OCI-LY3 (cell line): Measurements from ENCODE around the gene THRSP.
"Not testable (repeated sequence)": the region's sequence is repeated elsewhere in the genome, so short reads cannot be mapped to it uniquely, and the experiment has no call there.

Experiments
- H2AFZ ChIP-seq: fragments of 200-600, 300-600 bp; shearing (Covaris generic); 2 replicates; pipeline ENCODE4 v1.6.0; 2014; ENCODE audit warnings: antibody characterized with exemption, low read depth, low read length
- H3K27ac ChIP-seq: fragments of 200-600, 300-600 bp; sonication (generic); 2 replicates; pipeline ENCODE4 v1.5.1; 2014; ENCODE audit warnings: mild to moderate bottlenecking, low read length, moderate library complexity, mixed read lengths
- H3K27me3 ChIP-seq: fragments of 200-600, 300-600 bp; sonication (generic); 2 replicates; pipeline ENCODE4 v1.6.1; 2014; ENCODE audit warnings: low read depth, low read length, mixed read lengths
- H3K36me3 ChIP-seq: fragments of 200-600, 300-600 bp; sonication (generic); replicated peaks from 2 replicates; pipeline ENCODE3; 2014; ENCODE audit warnings: low read depth, low read length, mixed read lengths
- H3K4me1 ChIP-seq: fragments of 300-600, 200-600 bp; sonication (generic); 2 replicates; pipeline ENCODE4 v1.6.1; 2014; ENCODE audit warnings: low read length, mixed read lengths
- H3K4me2 ChIP-seq: fragments of 200-600, 300-600 bp; sonication (generic); 2 replicates; pipeline ENCODE4 v1.6.1; 2014; ENCODE audit warnings: low read length, mixed read lengths
- H3K4me3 ChIP-seq: fragments of 300-600, 200-600 bp; sonication (generic); 2 replicates; pipeline ENCODE4 v1.5.1; 2014; ENCODE audit warnings: antibody characterized with exemption, mild to moderate bottlenecking, low read length, moderate library complexity
- H3K79me2 ChIP-seq: fragments of 300-600, 200-600 bp; shearing (Covaris generic); 2 replicates; pipeline ENCODE4 v1.6.1; 2014; ENCODE audit warnings: mild to moderate bottlenecking, low read length, mixed read lengths
- H3K9ac ChIP-seq: fragments of 300-600, 200-600 bp; shearing (Covaris generic); 2 replicates; pipeline ENCODE4 v1.6.0; 2014; ENCODE audit warnings: mild to moderate bottlenecking, low read length, moderate library complexity
- H3K9me3 ChIP-seq: fragments of 200-600, 300-600 bp; shearing (Covaris generic); 2 replicates; pipeline ENCODE4 v1.6.1; 2014; ENCODE audit warnings: low read length, mixed read lengths; ENCODE audit not compliant: insufficient read depth
- H4K20me1 ChIP-seq: fragments of 200-600, 300-600 bp; sonication (generic); 2 replicates; pipeline ENCODE4 v1.6.1; 2016; ENCODE audit warnings: low read length, mixed read lengths; ENCODE audit not compliant: insufficient read depth
- EZH2phosphoT487 ChIP-seq: fragments of 200-600 bp; shearing (Covaris generic); IDR thresholded peaks from 2 replicates; pipeline ENCODE4 v1.6.1; 2018; ENCODE audit warnings: antibody characterized with exemption, mixed run types, low read depth
- TF ChIP-seq, protein P1 (sequence below): fragments of 200-600, 300-600 bp; sonication (generic); IDR thresholded peaks from 2 replicates; pipeline ENCODE4 v1.5.1; 2014; ENCODE audit warnings: antibody characterized with exemption, low read length, low read depth

The THRSP gene

DNA sequence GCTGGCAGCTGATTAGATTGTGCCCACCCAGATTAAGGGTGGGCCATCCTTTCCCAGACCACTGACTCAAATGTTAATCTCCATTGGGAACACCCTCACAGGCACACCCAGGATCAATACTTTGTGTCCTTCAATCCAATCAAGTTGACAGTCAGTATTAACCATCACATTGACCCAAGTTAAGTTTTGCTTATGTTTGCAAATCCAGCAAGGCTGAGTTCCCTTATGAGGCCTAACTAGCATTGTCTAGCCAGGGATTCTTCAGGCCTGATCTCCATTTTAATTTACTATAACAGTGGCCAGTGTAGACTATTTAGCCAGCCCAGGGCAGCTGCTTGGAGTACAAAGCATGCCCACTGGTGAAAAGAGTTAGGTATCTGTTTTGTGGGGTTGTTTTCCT is 38.3 kb upstream of the THRSP start:
- no peaks in the 10 kb centered on the region for H3K79me2 ChIP-seq
- 0 out of 2 replicates have a peak, but pooled peaks cover 3% of the 10 kb centered on the region for H3K27me3 ChIP-seq
- H3K27ac ChIP-seq = no peak overlapping the region
- H3K4me3 ChIP-seq = no peak overlapping the region
- no peaks in the 10 kb centered on the region for H4K20me1 ChIP-seq
- TF ChIP-seq EZH2phosphoT487 = no peak
- TF ChIP-seq, protein P1, sequence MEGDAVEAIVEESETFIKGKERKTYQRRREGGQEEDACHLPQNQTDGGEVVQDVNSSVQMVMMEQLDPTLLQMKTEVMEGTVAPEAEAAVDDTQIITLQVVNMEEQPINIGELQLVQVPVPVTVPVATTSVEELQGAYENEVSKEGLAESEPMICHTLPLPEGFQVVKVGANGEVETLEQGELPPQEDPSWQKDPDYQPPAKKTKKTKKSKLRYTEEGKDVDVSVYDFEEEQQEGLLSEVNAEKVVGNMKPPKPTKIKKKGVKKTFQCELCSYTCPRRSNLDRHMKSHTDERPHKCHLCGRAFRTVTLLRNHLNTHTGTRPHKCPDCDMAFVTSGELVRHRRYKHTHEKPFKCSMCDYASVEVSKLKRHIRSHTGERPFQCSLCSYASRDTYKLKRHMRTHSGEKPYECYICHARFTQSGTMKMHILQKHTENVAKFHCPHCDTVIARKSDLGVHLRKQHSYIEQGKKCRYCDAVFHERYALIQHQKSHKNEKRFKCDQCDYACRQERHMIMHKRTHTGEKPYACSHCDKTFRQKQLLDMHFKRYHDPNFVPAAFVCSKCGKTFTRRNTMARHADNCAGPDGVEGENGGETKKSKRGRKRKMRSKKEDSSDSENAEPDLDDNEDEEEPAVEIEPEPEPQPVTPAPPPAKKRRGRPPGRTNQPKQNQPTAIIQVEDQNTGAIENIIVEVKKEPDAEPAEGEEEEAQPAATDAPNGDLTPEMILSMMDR = no peak
- no peak overlapping the region for H3K9ac ChIP-seq
- no peaks in the 10 kb centered on the region for H3K9me3 ChIP-seq
- H2AFZ ChIP-seq = no peak overlapping the region
- H3K4me1 ChIP-seq = peaks cover 4% of the 10 kb centered on the region; the same call in 1 of the 2 replicates
- H3K36me3 ChIP-seq = no peaks in the 10 kb centered on the region
- no peak overlapping the region for H3K4me2 ChIP-seq

DNA sequence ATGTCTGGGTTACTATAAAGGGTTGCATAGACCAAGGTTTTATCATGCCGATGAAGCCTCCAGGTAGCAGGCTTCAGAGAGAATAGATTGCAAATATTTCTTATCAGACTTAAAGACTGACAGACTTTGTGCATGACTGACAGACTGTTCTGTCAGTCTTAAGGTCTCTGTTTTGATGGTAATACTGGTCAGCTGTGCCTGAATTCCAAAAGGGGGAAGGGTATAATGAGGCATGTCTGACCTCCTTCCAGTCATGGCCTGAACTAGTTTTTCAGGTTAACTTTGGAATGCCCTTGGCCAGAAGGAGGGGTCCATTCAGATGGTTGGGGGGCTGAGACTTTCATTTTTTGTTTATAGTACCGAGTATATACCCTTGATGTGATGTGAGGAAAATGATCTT is 35.9 kb upstream of the THRSP start:
- no peaks in the 10 kb centered on the region for H4K20me1 ChIP-seq
- H3K9me3 ChIP-seq = no peaks in the 10 kb centered on the region
- H3K36me3 ChIP-seq = no peaks in the 10 kb centered on the region
- H3K4me2 ChIP-seq = no peak overlapping the region
- H3K27ac ChIP-seq = no peak overlapping the region
- H3K4me1 ChIP-seq = peaks cover 4% of the 10 kb centered on the region; the same call in 1 of the 2 replicates
- H3K79me2 ChIP-seq = no peaks in the 10 kb centered on the region
- no peak overlapping the region for H2AFZ ChIP-seq
- no peak overlapping the region for H3K4me3 ChIP-seq
- no peak for TF ChIP-seq EZH2phosphoT487
- TF ChIP-seq, protein P1 = no peak
- H3K9ac ChIP-seq = no peak overlapping the region
- H3K27me3 ChIP-seq = no peaks in the 10 kb centered on the region

DNA sequence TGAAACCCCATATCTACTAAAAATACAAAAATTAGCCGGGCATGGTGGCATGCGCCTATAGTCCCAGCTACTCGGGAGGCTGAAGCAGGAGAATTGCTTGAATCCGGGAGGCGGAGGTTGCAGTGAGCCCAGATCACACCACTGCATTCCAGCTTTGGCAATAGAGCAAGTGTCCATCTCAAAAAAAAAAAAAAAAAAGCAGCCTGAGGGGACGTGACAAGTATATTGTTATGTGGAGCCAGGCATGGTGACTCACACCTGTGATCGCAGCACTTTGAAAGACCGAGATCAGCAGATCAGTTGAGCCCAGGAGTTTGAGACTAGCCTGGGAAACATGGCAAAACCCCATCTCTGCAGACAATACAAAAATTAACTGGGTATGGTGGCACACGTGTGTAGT is 35.2 kb upstream of the THRSP start:
- not testable (repeated sequence) for H2AFZ ChIP-seq, H3K27ac ChIP-seq, H3K27me3 ChIP-seq, H3K9ac ChIP-seq, H3K4me2 ChIP-seq, H3K36me3 ChIP-seq, H3K9me3 ChIP-seq, H3K79me2 ChIP-seq, H3K4me1 ChIP-seq, H3K4me3 ChIP-seq, H4K20me1 ChIP-seq

DNA sequence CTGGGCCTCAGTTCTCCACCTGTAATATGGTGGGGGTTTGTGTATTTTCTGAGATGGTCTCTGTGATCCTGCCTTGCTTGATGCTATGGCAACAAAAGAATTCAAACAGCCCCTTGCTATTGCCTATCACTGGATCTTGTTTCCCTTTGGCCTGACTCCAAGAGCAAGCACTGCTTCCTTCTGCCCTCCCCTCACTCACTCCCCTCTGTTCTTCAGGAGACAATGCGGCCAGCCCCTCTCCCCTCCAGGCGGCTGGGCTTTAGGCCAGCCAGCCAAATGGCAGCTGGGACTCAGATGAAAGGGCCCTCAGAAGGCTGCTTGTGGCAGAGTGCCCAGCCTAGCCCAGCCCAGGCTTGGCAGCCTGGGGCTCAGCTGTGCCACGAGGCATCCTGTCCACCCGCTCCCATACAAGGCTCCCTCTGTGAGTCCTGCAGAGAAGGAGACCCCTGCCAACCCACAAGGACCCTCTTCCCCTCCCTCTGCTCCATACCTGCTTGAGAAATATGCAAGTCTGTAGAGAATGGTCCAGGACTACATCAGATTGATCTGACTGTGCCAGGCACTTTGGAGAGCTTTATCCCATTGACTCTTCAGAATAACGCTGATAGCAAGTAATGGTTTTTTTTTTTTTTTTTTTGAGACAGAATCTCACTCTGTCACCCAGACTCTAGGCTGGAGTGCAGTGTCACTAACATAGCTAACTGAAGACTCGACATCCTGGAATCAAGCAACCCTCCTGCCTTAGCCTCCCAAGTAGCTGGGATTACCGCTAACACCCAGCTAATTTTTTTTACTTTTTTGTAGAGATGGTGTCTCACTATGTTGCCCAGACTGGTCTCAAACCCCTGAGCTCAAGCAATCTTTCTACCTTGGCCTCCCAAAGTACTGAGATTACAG is 33.0 kb upstream of the THRSP start:
- H3K4me3 ChIP-seq = no peak overlapping the region
- no peak overlapping the region for H3K4me2 ChIP-seq

More for the DNA sequence above, 33.0 kb upstream of the THRSP start:
- TF ChIP-seq, protein P1 = no peak
- TF ChIP-seq EZH2phosphoT487 = no peak
- Histone ChIP-seq H3K9ac (no peak overlapping the region), H3K27me3 (no peaks in the 10 kb centered on the region), H3K79me2 (no peaks in the 10 kb centered on the region), H4K20me1 (no peaks in the 10 kb centered on the region), H3K27ac (no peak overlapping the region), H3K4me1 (no peaks in the 10 kb centered on the region), H3K36me3 (no peaks in the 10 kb centered on the region), H3K9me3 (no peaks in the 10 kb centered on the region), H2AFZ (no peak overlapping the region)
